SK-N-SH (cell line): ENCODE measurements around the gene GPD1L. TPM values are rescaled to one million over a fixed set of nuclear protein-coding genes. Genes with fewer than 3 reads are reported as not detected.

Experiments used
- CTCF ChIA-PET: fragments of 300-600, 350-600 bp; formaldehyde crosslinking; extraction: SDS; loops from one replicate; lab custom pipeline; 2021; lab: Yijun Ruan, JAX
- POLR2A ChIA-PET: fragments of 350-600 bp; sonication (Branson Sonifier 250); formaldehyde crosslinking; extraction: SDS; loops from one replicate; lab custom pipeline; 2020; ENCODE audit warnings: antibody characterized with exemption, inconsistent platforms; lab: Yijun Ruan, JAX
- DNase-seq: peaks from one replicate; pipeline ENCODE4 v3.0.0; 2012
- H2AFZ ChIP-seq: fragments of 200-600 bp; sonication (generic); 2 replicates; pipeline ENCODE4 v1.8.1; 2016; ENCODE audit warnings: antibody characterized with exemption, mild to moderate bottlenecking, low read depth
- H3F3A ChIP-seq: fragments of 200-600 bp; sonication (generic); replicated peaks from 2 replicates; pipeline ENCODE3; 2016; ENCODE audit warnings: antibody characterized with exemption, mild to moderate bottlenecking; ENCODE audit not compliant: insufficient read depth
- H3K27ac ChIP-seq, 2 experiments: fragments of 200-500 bp in 1 of 2; fragments of 200-600 bp in 1 of 2; sonication (Bioruptor generic) in 1 of 2; sonication (generic), shearing (Covaris generic) in 1 of 2; 2 replicates each; pipeline versions ENCODE4 v1.5.1 to v1.6.1; 2014 to 2016; ENCODE audit warnings: low read depth in 2 of 2, inconsistent platforms in 1 of 2, low read length in 1 of 2, mild to moderate bottlenecking in 1 of 2, mixed read lengths in 1 of 2
- H3K27me3 ChIP-seq: fragments of 200-600 bp; sonication (generic), shearing (Covaris generic); 2 replicates; pipeline ENCODE4 v1.6.1; 2016; ENCODE audit warnings: mixed run types; ENCODE audit not compliant: insufficient read depth
- H3K36me3 ChIP-seq, 2 experiments: fragments of 200-500 bp in 1 of 2; fragments of 200-600 bp in 1 of 2; sonication (Bioruptor generic) in 1 of 2; sonication (generic) in 1 of 2; replicated peaks in 1 of 2; 2 replicates each; pipeline versions ENCODE3 to v1.5.1; 2014 to 2016; ENCODE audit warnings: low read length in 1 of 2, mild to moderate bottlenecking in 1 of 2; ENCODE audit not compliant: insufficient read depth in 2 of 2, control insufficient read depth in 1 of 2
- H3K4me1 ChIP-seq, 2 experiments: fragments of 200-500 bp in 1 of 2; fragments of 200-600 bp in 1 of 2; sonication (Bioruptor generic) in 1 of 2; sonication (generic), shearing (Covaris generic) in 1 of 2; 2 replicates each; pipeline versions ENCODE4 v1.5.1 to v1.6.1; 2014 to 2016; ENCODE audit warnings: low read depth in 1 of 2, low read length in 1 of 2, mixed run types in 1 of 2; ENCODE audit not compliant: insufficient read depth in 2 of 2, control insufficient read depth in 1 of 2
- H3K4me2 ChIP-seq: fragments of 200-600 bp; sonication (generic), shearing (Covaris generic); 2 replicates; pipeline ENCODE4 v1.6.1; 2017; ENCODE audit warnings: mixed run types
- H3K4me3 ChIP-seq, 2 experiments: fragments of 200-500 bp in 1 of 2; fragments of 200-600 bp in 1 of 2; sonication (Bioruptor generic) in 1 of 2; sonication (generic), shearing (Covaris generic) in 1 of 2; 2 replicates each; pipeline versions ENCODE4 v1.5.1 to v1.8.1; 2014 to 2016; ENCODE audit warnings: low read depth in 2 of 2, inconsistent platforms in 1 of 2, low read length in 1 of 2, mild to moderate bottlenecking in 1 of 2, mixed read lengths in 1 of 2, moderate library complexity in 1 of 2
- H3K79me2 ChIP-seq: fragments of 200-600 bp; sonication (generic); 2 replicates; pipeline ENCODE4 v1.8.1; 2017; ENCODE audit warnings: mild to moderate bottlenecking; ENCODE audit not compliant: insufficient read depth
- H3K9ac ChIP-seq: fragments of 200-600 bp; sonication (generic); 2 replicates; pipeline ENCODE4 v1.6.1; 2017; ENCODE audit warnings: mixed run types
- H3K9me2 ChIP-seq: fragments of 200-600 bp; sonication (generic); 2 replicates; pipeline ENCODE4 v1.6.1; 2017; ENCODE audit warnings: mixed run types
- H3K9me3 ChIP-seq: fragments of 200-600 bp; sonication (generic); 2 replicates; pipeline ENCODE4 v1.6.1; 2017; ENCODE audit warnings: mixed run types, mild to moderate bottlenecking, moderate library complexity
- H4K20me1 ChIP-seq: fragments of 200-600 bp; sonication (generic); 2 replicates; pipeline ENCODE4 v1.6.1; 2017; ENCODE audit warnings: mild to moderate bottlenecking, mixed run types; ENCODE audit not compliant: insufficient read depth
- CHD2 ChIP-seq: fragments of 150-350 bp; IDR thresholded peaks from 2 replicates; pipeline ENCODE4 v1.6.1; 2018; ENCODE audit warnings: low read length; ENCODE audit not compliant: partially characterized antibody
- CTCF ChIP-seq: fragments of 200-600 bp; sonication (generic); IDR thresholded peaks from 2 replicates; pipeline ENCODE4 v1.6.1; 2017; ENCODE audit warnings: antibody characterized with exemption, mild to moderate bottlenecking, moderate library complexity
- ELF1 ChIP-seq: IDR thresholded peaks from 2 replicates; pipeline ENCODE4 v1.4.0; 2012
- EZH2phosphoT487 ChIP-seq: fragments of 200-600 bp; sonication (generic); IDR thresholded peaks from 2 replicates; pipeline ENCODE4 v1.6.1; 2017; ENCODE audit warnings: low read depth, mixed run types, mild to moderate bottlenecking, antibody characterized with exemption, moderate library complexity, borderline replicate concordance
- FOSL2 ChIP-seq: IDR thresholded peaks from 2 replicates; pipeline ENCODE4 v1.4.0; 2012; ENCODE audit warnings: low read depth, mild to moderate bottlenecking, moderate library complexity, borderline replicate concordance
- GATA2 ChIP-seq: sonication (generic); formaldehyde crosslinking; IDR thresholded peaks from 2 replicates; pipeline ENCODE4 v1.5.0; 2020; ENCODE audit warnings: mild to moderate bottlenecking, missing genetic modification reagents
- IRF3 ChIP-seq: fragments of 150-350 bp; IDR thresholded peaks from 2 replicates; pipeline ENCODE4 v1.6.1; 2016; ENCODE audit warnings: mild to moderate bottlenecking, low read depth, low read length
- MAX ChIP-seq: IDR thresholded peaks from 2 replicates; pipeline ENCODE4 v1.4.0; 2012; ENCODE audit warnings: low read depth
- NFIC ChIP-seq: IDR thresholded peaks from 2 replicates; pipeline ENCODE4 v1.4.0; 2012; ENCODE audit warnings: borderline replicate concordance
- PBX3 ChIP-seq: IDR thresholded peaks from 2 replicates; pipeline ENCODE4; 2012
- RAD21 ChIP-seq: IDR thresholded peaks from 2 replicates; pipeline ENCODE4 v1.6.1; 2012; ENCODE audit warnings: mild to moderate bottlenecking, low read length
- RCOR1 ChIP-seq: fragments of 150-350 bp; IDR thresholded peaks from 2 replicates; pipeline ENCODE4 v1.6.1; 2017; ENCODE audit warnings: antibody characterized with exemption, low read length
- REST ChIP-seq: IDR thresholded peaks from 2 replicates; pipeline ENCODE4 v1.6.1; 2012; ENCODE audit warnings: mild to moderate bottlenecking, low read depth, low read length, moderate library complexity
- RFX5 ChIP-seq: IDR thresholded peaks from 2 replicates; pipeline ENCODE4 v1.6.1; 2012; ENCODE audit warnings: mild to moderate bottlenecking, improper control_type of control experiment, low read length
- RXRA ChIP-seq: IDR thresholded peaks from 2 replicates; pipeline ENCODE4 v1.4.0; 2012; ENCODE audit warnings: low read depth, mild to moderate bottlenecking, borderline replicate concordance
- SMC3 ChIP-seq: IDR thresholded peaks from 2 replicates; pipeline ENCODE4 v1.6.1; 2012; ENCODE audit warnings: low read depth, low read length, improper control_type of control experiment
- TEAD4 ChIP-seq: IDR thresholded peaks from 2 replicates; pipeline ENCODE4 v1.4.0; 2012; ENCODE audit warnings: mild to moderate bottlenecking, borderline replicate concordance; ENCODE audit not compliant: insufficient read depth
- USF2 ChIP-seq: fragments of 150-350 bp; IDR thresholded peaks from 2 replicates; pipeline ENCODE4 v1.6.1; 2017; ENCODE audit warnings: antibody characterized with exemption, low read length, low read depth, borderline replicate concordance
- YY1 ChIP-seq: IDR thresholded peaks from 2 replicates; pipeline ENCODE4 v1.4.0; 2012; ENCODE audit warnings: low read depth, mild to moderate bottlenecking
- WGBS: methylation state at CpG from one replicate; pipeline ENCODE4 v1.1.6; 2017; ENCODE audit warnings: low lambda C conversion rate; 5-methylcytosine and 5-hydroxymethylcytosine counted together
- polyA plus RNA-seq, 3 experiments: library from polyadenylated mRNA; depleted of rRNA; stranded (reverse); fragments of >200 nt; gene quantifications; 2 replicates each; pipeline ENCODE4 v1.2.3, GENCODE V29; 2012

The GPD1L gene
- polyA plus RNA-seq, 1 of the 3 experiments (the other 2 are of a cell fraction), result 6.1 TPM

- Histone ChIP-seq H4K20me1 (no peaks in the 10 kb centered on the region), H3K4me2 (no peak overlapping the region), H3K4me1 (peaks cover 0 to 5% of the 10 kb centered on the region in 2 experiments; a peak in 1 of 4 replicates), H3K9ac (no peak overlapping the region), H3K27me3 (no peaks in the 10 kb centered on the region), H2AFZ (no peak overlapping the region), H3K9me2 (no peaks in the 10 kb centered on the region), H3K36me3 (no peaks in the 10 kb centered on the region), H3F3A (no peaks in the 10 kb centered on the region), H3K9me3 (no peaks in the 10 kb centered on the region; the same call in 1 of the 2 replicates), H3K27ac (no peak overlapping the region), H3K79me2 (no peaks in the 10 kb centered on the region), H3K4me3 (no peak overlapping the region)
- ChIA-PET CTCF (interaction anchor here (1.0 to 1.4 kb wide), 3 partner anchors 10 to 39 kb away, joined by 3 to 10 read pairs (median 3); no protein-coding TSS in a partner anchor), POLR2A (no interaction called here)
- WGBS, result 85% methylated on average over 4 of the region's 4 CpGs
- DNase-seq, result no peak
- TF ChIP-seq IRF3 (no peak), RCOR1 (no peak), FOSL2 (no peak), MAX (no peak), TEAD4 (no peak), CHD2 (no peak), RAD21 (no peak), USF2 (no peak), NFIC (no peak), REST (no peak), EZH2phosphoT487 (no peak), SMC3 (no peak), PBX3 (no peak), GATA2 (CRISPR knock-in tag) (no peak), RFX5 (no peak), ELF1 (no peak), RXRA (no peak), YY1 (no peak), CTCF (no peak)
Measured at GRCh38 chr3:32186097-32186496, 79.7 kb downstream of the GPD1L start.
